NCI-H146 treated with DMSO at 0.1 percent for 48 hours (cell line): Measurements from ENCODE around the gene KAT6B.
A peak's percentile ranks its signal among the peaks of the same experiment; 100 is the strongest.
"Not testable (repeated sequence)": the region's sequence is repeated elsewhere in the genome, so short reads cannot be mapped to it uniquely, and the experiment has no call there.

Experiments used
- DNase-seq: peaks from one replicate; lab custom pipeline; 2025; ENCODE audit not compliant: unreplicated experiment; lab: John Stamatoyannopoulos, UW

KAT6B gene

DNA sequence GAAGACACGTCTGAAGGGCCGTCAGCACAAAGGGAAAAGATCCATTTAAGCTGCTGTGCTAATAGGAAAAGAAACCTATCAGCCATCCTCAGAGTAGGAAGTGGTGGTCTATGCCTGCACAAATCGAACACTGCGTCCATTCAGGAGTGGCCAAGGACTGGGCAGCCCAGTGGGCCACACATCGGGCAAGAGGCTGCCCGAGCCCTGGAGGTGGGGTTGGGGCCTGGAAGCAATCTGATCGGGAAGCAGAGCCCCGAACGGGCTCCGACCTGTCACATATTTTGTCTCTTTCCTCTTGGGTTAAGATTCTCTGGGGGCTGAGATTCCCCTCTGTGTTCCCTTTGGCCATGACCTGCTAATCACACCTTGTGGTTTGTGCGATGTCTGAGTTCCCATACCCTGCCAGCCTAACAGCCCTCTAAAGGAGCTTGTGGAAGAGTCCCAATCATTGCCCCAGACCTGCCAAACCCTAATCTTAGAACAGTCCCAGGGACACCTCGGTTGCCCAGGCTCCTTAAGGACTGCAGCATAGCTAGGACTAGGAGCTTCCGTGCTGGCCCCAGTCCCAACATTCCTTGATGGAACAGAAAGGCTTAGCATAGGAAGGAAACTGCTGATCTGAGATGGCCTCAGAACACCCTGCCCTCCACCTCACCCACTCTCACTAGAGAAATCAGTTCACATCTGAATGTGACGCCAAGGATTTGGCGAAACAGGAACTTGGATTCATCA lies 207.2 kb downstream of the KAT6B start:
- DNase-seq, result no peak

DNA sequence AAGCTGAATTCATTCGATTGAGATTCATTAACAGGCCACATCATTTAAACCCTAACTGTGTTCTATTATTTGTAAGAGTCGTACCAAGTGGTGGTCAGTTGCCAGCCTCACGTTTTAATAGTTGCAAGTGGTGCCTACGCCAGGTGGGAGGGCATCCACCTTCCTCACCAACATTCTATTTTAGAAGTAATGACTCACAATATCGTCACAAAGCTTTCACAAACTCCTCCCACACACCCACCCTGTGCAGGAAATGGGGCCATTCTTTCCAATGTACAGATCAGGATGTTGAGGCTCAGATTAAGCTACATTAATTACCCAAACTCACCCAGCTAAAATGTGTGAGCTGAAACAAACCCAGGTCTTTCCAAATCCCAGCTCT lies 207.7 kb downstream of the KAT6B start:
- DNase-seq, result no peak

DNA sequence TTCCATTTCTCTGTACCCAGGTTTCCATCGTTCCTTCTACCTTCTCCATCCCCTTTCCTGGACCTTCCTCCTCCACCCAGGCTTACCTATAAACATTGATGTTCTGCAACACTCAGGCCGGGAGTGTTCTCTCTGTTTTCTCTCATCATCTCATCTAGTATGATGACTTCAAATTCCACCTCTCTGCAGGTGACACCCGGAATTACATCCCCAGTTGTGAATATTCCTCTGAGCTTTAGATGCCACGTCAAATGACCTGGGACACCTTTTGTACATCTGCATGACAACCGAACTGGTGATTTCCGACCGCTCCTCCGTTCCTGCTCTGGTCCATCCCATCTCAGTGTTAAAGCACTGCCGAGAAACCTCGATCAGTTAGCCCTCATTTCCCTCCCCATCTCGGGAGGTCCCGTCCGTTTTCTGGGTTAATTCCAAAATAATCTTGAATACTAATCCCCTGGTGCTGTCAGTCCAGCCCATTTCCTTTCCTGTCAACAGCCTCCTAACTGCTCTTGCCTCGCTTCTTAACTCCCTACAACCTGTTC lies 208.4 kb downstream of the KAT6B start:
- no peak for DNase-seq

DNA sequence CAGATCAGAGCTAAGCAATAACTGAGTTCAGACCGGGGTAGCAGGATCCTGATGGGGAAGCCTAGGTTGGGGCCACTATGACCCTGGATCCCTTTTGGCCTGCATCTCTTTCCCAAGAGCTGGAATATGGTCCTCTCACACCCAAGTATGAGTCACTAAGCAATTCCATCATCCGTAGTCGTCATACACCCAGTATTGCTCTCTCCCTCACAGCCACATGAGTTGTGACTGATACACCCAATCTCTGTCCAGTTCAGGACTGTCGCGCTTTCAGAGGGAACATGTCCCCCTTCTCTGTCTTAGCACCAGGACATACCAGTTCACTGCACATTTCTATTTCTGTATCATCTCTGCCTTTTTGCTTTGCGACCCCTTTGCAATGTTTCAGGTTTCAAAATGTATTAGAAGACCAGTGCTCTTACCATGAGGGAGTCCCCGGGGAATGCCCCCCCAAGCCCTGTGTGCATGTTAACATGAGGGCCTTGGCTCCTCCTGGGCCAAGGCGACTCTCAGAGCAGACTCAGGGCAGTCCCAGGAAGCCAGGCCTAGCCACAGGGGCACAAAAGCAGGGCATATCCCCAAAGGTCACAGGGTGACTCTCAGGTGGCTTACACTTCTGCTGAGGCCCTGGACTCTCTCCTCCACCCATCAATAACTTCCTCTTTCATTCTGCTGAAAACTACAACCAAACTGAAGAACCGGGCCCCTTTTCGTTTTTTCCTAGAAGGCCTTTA lies 209.7 kb downstream of the KAT6B start:
- DNase-seq, result no peak

DNA sequence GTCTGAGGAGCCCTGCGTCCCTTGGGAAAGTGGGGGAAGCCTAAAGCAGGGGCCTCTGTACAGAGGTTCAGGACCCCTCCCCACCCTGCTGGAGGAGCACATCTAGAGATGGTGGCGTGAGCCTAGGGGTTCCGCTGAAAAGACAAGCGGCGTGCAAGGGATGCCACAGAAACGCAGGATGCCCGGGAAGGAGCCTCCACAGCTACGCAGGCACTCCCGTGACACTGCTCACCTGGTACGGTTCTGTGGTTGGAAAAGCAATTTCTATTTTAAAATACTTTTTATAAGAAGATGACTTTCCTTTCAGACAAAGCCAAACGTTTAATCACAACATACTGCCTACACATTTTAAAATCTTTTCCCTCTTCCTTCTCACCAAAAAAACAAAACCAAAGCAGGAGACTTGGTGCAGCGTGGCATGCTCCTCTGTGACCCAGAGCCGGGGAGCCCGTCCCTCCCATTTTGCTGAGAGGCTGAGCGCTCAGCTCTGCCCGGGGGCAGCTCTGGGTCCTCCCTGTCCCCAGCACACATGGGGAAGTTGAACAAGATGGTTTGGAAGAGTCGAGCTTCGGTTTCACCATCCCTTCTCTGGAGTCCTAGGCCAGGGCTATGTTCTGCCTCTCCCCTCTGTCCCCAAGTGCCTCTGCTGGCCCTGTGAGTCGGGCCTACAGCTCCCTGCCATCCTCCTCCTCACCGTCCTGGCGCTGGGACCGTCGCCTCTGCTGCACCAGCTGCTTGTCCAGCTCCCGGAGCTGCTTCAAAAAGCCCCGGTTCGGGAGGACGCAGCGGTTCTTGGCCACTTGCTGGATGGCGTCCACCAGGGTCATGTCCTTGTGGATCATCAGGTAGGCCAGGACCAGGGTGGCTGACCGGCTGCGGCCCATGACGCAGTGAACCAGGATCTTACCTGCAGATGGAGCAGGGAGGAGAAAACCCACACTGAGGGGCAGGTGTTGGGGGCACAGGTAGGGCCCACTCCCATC lies 211.1 kb downstream of the KAT6B start:
- no peak for DNase-seq

DNA sequence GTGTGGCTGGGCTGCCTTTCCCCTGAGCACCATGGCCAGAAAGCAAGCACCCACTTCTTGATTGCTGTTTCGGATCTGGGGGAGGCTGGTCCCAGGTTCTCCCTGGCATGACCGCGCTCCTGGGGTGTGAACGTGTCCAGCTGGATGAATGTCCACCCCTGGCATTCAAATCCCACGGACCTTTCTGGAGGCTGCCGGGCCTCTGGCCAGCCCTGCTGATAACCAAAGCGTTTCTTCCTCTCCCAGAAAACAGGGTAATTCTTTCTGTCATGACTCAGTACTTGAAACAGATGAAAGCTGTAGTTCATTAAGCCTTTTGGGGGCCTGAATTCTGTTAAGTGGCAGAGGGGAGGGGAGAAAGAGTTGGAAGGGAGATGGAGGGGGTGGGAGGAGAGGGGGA lies 211.9 kb downstream of the KAT6B start:
- DNase-seq, result no peak

DNA sequence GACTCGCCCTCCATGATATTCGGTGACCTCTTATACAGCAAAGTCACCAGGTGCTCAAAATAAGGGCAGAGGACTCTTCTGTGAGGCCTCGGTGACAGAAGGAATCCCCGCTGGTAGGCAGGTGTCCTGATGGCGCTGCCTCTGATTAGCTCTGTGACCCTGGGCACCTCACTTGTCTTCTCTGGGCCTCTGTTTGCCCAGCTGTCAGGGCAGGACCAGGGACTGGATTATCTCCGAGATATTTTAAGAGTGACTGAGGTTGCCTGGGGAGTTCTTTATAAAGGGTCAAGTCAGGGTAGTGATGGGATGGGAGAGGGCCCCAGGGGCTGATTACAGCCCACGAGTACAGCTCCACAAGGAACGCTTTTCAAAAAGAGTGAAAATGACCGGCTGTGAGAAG lies 214.2 kb downstream of the KAT6B start:
- peak; percentile 98 for DNase-seq

DNA sequence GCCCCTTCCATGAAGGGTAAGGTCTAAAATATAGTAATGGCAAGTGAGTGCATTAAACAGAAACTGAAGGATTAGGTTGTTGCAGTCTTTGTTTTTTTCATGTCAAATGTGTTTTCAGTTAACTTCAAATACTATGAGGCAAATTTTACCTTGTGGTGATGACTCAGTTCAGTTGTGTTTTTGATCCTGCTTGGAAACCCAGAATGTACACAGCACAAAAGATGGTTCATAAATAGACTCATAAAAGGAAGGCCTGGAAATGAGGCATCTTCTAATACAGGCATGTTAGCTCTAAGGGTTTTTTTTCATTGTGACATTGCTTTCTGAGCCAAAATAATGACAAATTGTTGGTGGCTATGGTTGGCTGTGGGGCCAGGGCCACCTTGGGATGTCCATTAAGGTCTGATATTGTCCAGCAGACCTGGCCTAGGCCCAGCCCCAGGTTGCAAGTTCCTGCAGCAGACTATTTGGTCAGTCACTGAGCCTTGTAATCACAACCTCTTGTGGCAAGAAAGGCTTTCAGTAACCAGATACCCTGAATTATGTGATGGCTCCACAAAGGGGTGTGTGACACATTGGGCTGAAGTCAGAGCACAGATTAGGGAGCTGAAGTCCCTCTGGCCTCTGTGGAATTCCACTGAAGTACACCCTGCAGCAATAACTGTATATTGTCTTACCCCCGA lies 216.0 kb downstream of the KAT6B start:
- peak; percentile 29 for DNase-seq

DNA sequence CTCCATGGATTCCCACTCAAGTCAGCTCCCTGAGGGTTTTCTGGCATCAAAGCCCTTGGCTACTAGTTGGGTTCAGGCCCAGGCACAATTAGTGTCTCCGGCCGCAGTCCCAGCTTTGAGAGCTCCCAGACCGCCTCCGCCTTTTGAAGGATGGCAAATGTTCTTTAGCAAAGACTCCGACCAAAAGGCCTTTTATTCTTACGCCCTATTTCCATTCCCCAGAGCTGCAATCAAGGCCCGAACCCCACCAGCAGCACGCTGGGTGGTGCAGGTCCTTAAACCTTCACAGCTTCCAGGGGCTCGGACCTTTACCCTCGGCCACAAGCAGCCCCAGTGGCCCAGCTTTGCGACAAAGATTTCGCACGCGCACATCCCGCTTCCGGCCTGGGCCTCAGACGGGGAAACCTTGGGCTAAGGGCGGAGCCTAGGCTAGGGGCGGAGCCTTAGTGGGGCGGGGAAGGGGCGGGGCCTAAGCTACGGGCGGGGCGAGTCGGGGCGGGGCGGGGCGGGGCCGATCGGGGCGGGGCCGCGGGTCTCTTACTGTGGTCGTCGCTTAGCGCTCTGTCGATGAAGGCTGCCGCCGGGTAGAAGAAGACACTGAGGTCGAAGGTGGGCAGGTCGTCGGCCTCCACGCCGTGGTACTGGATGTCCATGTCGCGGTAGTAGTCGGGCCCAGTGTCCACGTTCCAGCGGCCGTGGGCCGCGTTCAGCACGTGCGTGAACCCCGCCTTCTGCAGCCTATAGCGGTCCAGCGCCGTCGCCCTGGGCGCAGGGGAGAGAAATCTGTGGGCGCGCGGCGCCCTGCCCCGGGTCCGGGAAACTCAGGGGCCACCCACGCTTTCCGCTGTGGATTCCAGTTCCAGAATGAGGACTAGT lies 217.1 kb downstream of the KAT6B start:
- no peak for DNase-seq

DNA sequence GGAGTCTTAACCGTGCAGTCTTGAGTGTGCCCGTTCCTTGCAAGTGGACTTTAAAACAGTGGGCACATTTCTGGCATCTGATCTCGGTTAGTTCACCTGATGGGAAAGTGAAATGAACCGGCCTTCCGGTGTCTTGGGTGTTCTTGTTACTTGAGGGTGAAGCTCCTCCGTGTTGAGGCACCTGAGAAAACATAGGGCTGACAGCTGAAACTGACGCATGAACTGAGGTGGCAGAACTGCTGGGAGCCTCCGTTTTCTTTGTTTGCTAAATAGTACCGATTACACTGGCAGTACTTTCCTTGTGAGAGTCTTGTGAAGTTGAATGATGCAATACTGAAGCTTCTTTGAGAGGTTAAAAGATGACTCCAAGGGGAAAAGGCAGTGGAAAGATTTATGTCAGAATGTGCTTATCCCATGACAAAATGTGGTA lies 222.3 kb downstream of the KAT6B start:
- DNase-seq, result no peak

DNA sequence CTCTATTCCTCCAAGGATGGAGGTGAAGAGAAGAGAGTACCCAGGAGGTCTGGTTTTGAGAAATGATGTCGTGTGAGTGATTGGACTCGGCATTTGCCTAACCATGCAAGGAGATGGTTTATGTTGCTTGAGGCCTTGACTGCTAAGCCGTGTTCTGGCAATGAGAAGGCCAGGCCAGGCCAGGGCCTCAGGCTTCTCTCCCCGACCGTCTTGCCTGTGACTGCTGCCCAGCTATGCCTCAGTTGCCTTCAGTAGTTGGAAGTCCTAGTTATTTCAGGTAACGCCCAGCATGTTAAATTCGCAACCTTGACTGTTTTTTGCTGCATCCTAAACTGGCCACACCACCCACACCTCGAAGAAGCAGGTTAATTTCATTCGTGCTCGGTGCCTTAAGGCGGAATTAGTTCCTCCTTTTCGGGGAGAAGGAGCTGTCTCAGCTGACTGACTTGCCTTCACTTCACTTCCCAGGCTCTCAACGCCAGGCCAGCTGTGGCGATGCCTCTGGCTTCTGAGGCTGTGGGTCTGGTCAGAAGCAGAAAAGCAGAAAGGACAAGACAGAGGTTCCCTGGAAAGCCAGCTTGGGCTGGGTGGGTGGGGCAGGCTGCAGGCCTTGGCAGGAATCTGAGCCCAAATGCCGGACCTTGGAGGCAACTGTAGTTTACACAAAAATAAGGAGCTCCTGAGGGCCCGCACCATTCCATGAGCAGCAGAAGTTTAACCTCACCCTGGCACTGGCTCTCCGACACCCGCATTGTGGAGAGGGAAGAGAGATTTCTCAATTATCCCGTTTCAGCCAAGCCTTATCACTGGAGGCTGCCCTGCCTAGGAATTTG lies 223.1 kb downstream of the KAT6B start:
- DNase-seq, result no peak

DNA sequence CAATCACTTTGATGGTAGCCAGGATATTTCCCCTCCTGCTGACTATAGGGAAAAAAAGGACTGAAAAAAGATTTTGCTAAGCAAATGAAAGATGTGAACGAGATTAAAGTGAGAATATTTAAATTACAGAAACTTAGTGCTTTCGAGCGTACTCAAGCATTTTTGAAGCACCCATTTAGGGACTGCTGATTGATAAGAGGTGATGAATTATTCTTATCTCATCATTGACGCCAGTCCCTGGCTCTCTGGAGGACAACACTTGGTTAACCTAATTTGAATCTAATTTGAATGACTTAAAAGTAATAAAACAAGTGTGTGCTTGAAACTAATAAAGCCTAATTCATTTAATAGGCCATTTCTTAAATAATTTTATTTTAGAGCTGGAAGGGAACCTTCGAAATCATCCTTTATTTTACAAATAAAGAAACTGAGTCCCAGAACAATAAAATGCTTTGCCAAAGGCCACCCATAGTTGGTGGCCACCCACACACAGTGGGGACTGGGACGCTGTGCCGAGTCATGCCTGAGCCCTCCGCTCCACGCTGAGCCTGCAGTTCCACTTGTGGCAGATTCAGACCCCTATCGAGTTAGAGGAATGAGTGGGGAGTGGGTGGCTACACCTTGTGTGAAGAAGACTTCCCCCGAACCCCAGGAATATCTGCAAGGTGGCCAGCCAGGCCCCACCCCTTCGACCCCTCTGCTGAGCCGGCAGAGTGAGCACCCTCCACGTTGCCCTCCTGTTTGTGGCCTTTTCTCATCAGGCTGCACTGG lies 223.9 kb downstream of the KAT6B start:
- no peak for DNase-seq

DNA sequence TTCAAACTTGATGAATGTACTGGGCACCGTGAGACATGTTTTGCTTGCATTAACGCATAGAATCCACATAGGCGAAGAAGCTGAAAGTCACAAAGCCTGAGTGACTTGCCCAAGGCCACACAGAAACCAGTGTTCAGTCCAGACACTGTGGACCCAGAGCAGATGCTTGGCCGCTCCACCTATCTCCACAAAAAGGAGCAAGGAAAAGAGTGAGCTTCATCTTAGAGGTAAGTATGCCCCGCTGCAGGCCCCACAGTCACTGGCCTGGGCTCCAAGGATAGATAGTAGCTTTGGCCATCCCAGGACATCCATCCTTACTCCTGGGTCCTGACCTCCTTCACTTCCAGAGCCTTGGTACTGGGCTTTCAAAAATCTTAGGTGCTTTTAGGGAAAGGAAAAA lies 224.9 kb downstream of the KAT6B start:
- no peak for DNase-seq

DNA sequence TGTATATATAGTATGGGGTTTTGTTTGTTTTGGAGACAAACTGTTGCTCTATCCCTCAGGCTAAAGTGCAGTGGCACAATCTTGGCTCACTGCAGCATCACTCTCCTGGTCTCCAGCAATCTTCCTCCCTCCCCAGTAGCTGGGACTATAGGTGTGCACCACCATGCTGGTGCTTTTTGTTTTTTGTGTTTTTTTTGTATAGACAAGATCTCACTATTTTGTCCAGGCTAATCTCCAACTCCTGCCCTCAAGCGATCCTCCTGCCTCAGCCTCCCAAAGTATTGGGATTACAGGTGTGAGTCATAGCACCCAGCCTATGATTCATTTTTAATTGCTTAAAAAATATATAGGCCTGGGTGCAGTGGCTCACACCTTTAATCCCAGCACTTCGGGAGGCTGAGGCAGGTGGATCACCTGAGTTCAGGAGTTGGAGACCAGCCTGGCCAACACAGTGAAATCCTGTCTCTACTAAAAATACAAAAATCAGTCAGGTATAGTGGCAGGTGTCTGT lies 229.6 kb downstream of the KAT6B start:
- not testable (repeated sequence) for DNase-seq

DNA sequence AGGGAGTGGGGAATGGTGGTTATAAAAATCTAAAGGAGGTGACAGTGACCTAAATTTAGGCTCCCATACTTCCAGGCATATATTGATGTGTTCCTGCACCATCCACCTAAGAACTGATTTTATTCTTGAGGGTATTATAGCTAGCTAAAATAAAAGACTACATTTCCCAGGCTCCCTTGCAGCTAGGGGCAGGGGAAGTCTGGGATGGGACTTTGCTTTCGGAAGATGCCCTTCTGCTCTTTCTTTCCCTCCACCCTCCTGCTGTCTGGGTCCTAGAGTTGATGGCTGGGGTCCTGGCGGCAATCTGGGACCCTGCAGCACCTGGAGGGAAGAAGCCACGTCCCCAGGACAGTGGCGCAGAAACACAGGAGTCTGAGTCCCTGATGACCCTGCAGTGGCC lies 231.3 kb downstream of the KAT6B start:
- DNase-seq, result no peak

DNA sequence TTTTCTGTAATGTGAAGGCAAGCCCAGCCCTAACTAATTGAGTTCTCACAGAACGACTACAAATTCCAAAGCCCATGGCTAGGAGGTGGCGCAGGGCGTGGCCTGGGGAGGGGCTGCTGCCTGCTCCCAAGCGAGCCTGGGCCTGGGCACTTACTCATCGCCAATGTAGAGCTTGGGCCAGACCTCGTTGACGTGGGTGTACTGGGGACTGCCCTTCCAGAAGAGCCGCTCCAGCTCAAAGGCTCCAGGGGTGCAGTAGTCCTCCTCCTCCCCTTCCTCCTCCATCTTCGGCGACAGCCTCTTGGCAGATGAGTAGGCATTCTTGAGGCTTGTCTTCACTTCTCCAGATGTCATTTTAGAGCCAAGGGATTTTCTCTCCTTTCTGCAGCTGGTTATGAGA lies 231.8 kb downstream of the KAT6B start:
- DNase-seq, result no peak

DNA sequence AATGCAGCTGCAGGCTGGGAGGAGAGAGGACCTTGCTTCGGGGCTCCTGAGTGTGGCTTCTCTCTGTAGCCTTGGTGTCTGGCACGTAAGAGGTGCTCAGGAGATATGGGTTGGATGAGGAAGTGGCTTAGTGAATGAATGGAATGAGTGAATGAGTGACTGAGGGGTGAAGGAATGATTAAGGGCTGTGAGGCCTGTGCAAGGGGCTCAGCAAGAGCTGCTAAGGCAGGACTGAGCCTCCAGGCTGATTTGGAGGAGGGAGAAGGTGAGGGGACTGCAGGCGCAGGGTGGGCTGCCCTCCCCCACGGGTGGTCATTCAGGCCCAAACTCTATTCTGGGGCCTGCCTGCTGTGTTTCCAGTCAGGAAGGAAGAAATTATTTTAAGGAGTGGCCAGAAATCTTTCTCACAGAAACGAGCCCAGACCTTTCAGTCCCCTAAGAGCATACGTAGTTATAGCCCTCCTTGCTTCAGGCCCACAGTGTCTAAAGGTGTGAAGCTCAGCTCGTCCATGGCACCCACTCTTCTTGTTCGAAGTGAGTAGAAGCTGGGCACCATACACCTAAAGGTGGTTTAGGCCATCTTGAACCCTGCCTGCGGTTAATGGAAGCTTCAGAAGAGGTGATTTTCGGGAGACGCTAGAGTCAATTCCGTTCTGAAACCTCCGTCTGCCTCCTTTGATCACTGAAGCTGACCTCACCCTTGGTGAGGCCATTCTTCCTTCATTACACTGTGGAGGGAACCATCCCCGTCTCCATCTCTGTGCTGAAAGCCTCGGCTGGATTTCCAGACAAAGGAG lies 235.5 kb downstream of the KAT6B start:
- DNase-seq, result no peak
